ENCODE data around the gene NFS1. TPM values are rescaled to one million over a fixed set of nuclear protein-coding genes. Genes with fewer than 3 reads are reported as not detected.

Gene NFS1
- total and polyA plus RNA-seq, 2 donors (not counting 1 experiment from before 2014, with no cell fraction given), result 29.0 to 30.6 TPM

DNA sequence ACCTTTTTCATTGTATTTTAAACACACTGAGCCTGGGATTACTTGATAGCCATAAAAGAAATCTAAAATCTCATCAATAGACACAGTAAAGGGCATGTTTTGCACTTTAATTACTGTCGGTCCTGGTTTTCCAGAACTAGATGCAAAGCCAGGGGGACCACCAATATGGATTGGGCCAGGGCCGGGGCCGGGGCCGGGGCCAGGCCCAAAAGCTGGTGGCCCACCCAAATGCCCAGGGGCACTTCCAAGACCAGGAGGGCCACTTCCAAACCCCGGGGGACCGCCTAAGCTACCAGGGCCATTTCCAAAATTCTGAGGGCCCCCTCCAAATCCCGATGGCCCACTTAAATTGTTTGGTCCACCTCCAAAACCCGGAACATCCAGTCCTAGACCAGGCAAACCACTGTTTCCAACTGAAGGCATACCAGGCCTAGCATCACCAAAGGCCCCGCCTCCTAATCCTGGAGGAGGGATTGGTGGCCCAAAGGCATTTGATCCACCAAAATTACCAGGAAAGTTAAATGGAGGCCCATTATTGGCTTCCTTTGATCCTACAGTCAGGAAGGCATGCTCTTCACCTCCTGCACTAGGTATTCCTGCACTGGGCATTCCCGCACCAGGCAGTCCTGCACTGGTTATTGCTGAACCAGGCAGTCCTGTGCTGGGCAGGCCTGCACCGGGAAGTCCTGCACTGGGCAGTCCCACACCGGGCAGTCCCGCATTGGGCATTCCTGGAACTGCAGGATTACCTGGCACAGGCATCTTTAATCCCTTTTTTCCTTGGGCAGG lies 46.3 kb downstream of the NFS1 start:
- H3K9me3 ChIP-seq (ENCODE audit: control extremely low read depth in 1 of 3, control insufficient read depth in 2 of 3, insufficient read depth in 1 of 3, low read length in 2 of 3), result no peaks in the 10 kb centered on the region
- H2AFZ ChIP-seq (ENCODE audit: insufficient read depth, low read depth, low read length, poor library complexity, severe bottlenecking), result no peak overlapping the region
- H3K36me3 ChIP-seq (replicated peaks in 1 of 2; ENCODE audit: control extremely low read depth in 1 of 2, control insufficient read depth in 1 of 2, extremely low read depth in 1 of 2, insufficient read depth in 2 of 2, low read length in 1 of 2), result peaks cover 0 to 60% of the 10 kb centered on the region in 2 experiments
- H3K27ac ChIP-seq (ENCODE audit: low read length in 2 of 2), result no peak overlapping the region
- Mint-ChIP-seq H3K9me3 (ENCODE audit: insufficient read depth) (no peaks in the 10 kb centered on the region), H3K4me3 (no peak overlapping the region), H3K4me1 (peaks cover 32% of the 10 kb centered on the region), H3K27ac (no peak overlapping the region), H3K27me3 (no peaks in the 10 kb centered on the region)
- no peak overlapping the region for H3K4me2 ChIP-seq (replicated peaks; ENCODE audit: low read depth, low read length, poor library complexity, severe bottlenecking)
- H4K20me1 ChIP-seq (ENCODE audit: control insufficient read depth, insufficient read depth, low read length, poor library complexity, severe bottlenecking), result peaks cover 62% of the 10 kb centered on the region
- ChIA-PET CTCF (interaction anchor here (1.0 kb wide), 2 partner anchors 11 to 33 kb away, joined by 3 read pairs; no protein-coding TSS in a partner anchor), POLR2A (no interaction called here)
- H3K4me1 ChIP-seq (ENCODE audit: control insufficient read depth in 2 of 2, insufficient read depth in 2 of 2, low read length in 2 of 2), result peaks cover 0 to 7% of the 10 kb centered on the region in 2 donors
- no peaks in the 10 kb centered on the region for H3K27me3 ChIP-seq (replicated peaks in 1 of 4; ENCODE audit: control extremely low read depth in 1 of 4, control insufficient read depth in 3 of 4, insufficient read depth in 4 of 4, low read length in 3 of 4)
- intact Hi-C loops (cut with micrococcal nuclease), result no loop called here
- WGBS (ENCODE audit: insufficient coverage), result 97% methylated on average over 12 of the region's 13 CpGs
- TF ChIP-seq, protein P1, sequence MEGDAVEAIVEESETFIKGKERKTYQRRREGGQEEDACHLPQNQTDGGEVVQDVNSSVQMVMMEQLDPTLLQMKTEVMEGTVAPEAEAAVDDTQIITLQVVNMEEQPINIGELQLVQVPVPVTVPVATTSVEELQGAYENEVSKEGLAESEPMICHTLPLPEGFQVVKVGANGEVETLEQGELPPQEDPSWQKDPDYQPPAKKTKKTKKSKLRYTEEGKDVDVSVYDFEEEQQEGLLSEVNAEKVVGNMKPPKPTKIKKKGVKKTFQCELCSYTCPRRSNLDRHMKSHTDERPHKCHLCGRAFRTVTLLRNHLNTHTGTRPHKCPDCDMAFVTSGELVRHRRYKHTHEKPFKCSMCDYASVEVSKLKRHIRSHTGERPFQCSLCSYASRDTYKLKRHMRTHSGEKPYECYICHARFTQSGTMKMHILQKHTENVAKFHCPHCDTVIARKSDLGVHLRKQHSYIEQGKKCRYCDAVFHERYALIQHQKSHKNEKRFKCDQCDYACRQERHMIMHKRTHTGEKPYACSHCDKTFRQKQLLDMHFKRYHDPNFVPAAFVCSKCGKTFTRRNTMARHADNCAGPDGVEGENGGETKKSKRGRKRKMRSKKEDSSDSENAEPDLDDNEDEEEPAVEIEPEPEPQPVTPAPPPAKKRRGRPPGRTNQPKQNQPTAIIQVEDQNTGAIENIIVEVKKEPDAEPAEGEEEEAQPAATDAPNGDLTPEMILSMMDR (IDR thresholded peaks at IDR 0.05), result no peak
- TF ChIP-seq EZH2 (IDR thresholded peaks at IDR 0.05; ENCODE audit: borderline replicate concordance, insufficient read depth, low read depth, low read length, poor library complexity, severe bottlenecking), result no peak
- H3K9ac ChIP-seq (ENCODE audit: low read length), result no peak overlapping the region
- H3K79me2 ChIP-seq (ENCODE audit: control insufficient read depth, insufficient read depth, low read length), result peaks cover 96% of the 10 kb centered on the region
- no peak overlapping the region for H3K4me3 ChIP-seq (ENCODE audit: control extremely low read depth in 1 of 5, extremely low read depth in 1 of 5, insufficient read depth in 1 of 5, low read depth in 2 of 5, low read length in 4 of 5)
- ATAC-seq (ENCODE audit: low read depth) (no peak), DNase-seq (no peak)

DNA sequence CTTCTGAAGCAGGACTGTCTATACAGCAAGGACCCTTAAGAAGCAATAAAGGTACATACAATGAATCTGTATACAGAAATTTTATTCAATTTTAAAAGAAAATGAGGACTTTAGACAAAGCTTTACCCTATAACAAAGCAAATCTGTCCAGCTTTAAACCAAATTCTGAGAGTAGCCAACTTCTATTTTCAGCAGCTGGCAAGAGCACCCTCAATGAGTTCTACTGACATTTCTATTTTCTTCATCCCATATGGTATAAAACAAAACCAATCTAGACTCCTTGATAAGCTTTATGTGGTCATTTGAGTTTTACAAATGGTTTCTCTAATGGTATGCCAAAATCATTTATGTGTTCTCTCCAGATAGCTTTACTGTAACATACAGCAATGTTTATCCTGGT lies 47.2 kb downstream of the NFS1 start:
- POLR2A ChIA-PET, result no interaction called here
- H3K4me1 Mint-ChIP-seq, result peaks cover 29% of the 10 kb centered on the region

More for the DNA sequence above, 47.2 kb downstream of the NFS1 start:
- Histone ChIP-seq H3K4me2 (replicated peaks; ENCODE audit: low read depth, low read length, poor library complexity, severe bottlenecking) (no peak overlapping the region), H3K27me3 (replicated peaks in 1 of 4; ENCODE audit: control extremely low read depth in 1 of 4, control insufficient read depth in 3 of 4, insufficient read depth in 4 of 4, low read length in 3 of 4) (no peaks in the 10 kb centered on the region), H3K27ac (ENCODE audit: low read length in 2 of 2) (peak overlapping the region in 1 of 2 donors; percentile 9), H3K79me2 (ENCODE audit: control insufficient read depth, insufficient read depth, low read length) (peaks cover 96% of the 10 kb centered on the region), H3K4me3 (ENCODE audit: control extremely low read depth in 1 of 5, extremely low read depth in 1 of 5, insufficient read depth in 1 of 5, low read depth in 2 of 5, low read length in 4 of 5) (no peak overlapping the region), H3K9ac (ENCODE audit: low read length) (no peak overlapping the region), H3K36me3 (replicated peaks in 1 of 2; ENCODE audit: control extremely low read depth in 1 of 2, control insufficient read depth in 1 of 2, extremely low read depth in 1 of 2, insufficient read depth in 2 of 2, low read length in 1 of 2) (peaks cover 0 to 63% of the 10 kb centered on the region in 2 experiments), H3K9me3 (ENCODE audit: control extremely low read depth in 1 of 3, control insufficient read depth in 2 of 3, insufficient read depth in 1 of 3, low read length in 2 of 3) (no peaks in the 10 kb centered on the region), H3K4me1 (ENCODE audit: control insufficient read depth in 2 of 2, insufficient read depth in 2 of 2, low read length in 2 of 2) (peaks cover 0 to under 1% of the 10 kb centered on the region in 2 donors), H4K20me1 (ENCODE audit: control insufficient read depth, insufficient read depth, low read length, poor library complexity, severe bottlenecking) (peaks cover 62% of the 10 kb centered on the region), H2AFZ (ENCODE audit: insufficient read depth, low read depth, low read length, poor library complexity, severe bottlenecking) (no peak overlapping the region)
- no peaks in the 10 kb centered on the region for H3K9me3 Mint-ChIP-seq (ENCODE audit: insufficient read depth)
- CTCF ChIA-PET, result interaction anchor here (1.0 kb wide), 2 partner anchors 12 to 32 kb away, joined by 3 read pairs; no protein-coding TSS in a partner anchor
- no peak overlapping the region for H3K27ac Mint-ChIP-seq
- no peak overlapping the region for H3K4me3 Mint-ChIP-seq
- no peaks in the 10 kb centered on the region for H3K27me3 Mint-ChIP-seq
- DNase-seq (no peak), ATAC-seq (ENCODE audit: low read depth) (no peak)
- intact Hi-C loops (cut with micrococcal nuclease), result no loop called here
- TF ChIP-seq, protein P1 (IDR thresholded peaks at IDR 0.05), result no peak
